Measurements from ENCODE around the gene UBA1. TPM values are rescaled to one million over a fixed set of nuclear protein-coding genes. Genes with fewer than 3 reads are reported as not detected.

The UBA1 gene
- total RNA-seq, 1 donor from 2014 or later = 170 TPM

- no peak overlapping the region for H3K4me3 ChIP-seq (ENCODE audit: low read depth, low read length)
- DNase-seq (ENCODE audit: low read depth) = no peak
- no peaks in the 10 kb centered on the region for H3K36me3 ChIP-seq (ENCODE audit: control insufficient read depth, insufficient read depth, low read length)
- TF ChIP-seq, protein P1, sequence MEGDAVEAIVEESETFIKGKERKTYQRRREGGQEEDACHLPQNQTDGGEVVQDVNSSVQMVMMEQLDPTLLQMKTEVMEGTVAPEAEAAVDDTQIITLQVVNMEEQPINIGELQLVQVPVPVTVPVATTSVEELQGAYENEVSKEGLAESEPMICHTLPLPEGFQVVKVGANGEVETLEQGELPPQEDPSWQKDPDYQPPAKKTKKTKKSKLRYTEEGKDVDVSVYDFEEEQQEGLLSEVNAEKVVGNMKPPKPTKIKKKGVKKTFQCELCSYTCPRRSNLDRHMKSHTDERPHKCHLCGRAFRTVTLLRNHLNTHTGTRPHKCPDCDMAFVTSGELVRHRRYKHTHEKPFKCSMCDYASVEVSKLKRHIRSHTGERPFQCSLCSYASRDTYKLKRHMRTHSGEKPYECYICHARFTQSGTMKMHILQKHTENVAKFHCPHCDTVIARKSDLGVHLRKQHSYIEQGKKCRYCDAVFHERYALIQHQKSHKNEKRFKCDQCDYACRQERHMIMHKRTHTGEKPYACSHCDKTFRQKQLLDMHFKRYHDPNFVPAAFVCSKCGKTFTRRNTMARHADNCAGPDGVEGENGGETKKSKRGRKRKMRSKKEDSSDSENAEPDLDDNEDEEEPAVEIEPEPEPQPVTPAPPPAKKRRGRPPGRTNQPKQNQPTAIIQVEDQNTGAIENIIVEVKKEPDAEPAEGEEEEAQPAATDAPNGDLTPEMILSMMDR (IDR thresholded peaks at IDR 0.05; ENCODE audit: insufficient read depth, low read length, poor library complexity, severe bottlenecking) = peak; percentile 2
- no peaks in the 10 kb centered on the region for H3K27me3 ChIP-seq (ENCODE audit: control insufficient read depth, insufficient read depth, low read length)
Observed at GRCh38 chrX:47158131-47158530, 35.5 kb upstream of the UBA1 start.

DNA sequence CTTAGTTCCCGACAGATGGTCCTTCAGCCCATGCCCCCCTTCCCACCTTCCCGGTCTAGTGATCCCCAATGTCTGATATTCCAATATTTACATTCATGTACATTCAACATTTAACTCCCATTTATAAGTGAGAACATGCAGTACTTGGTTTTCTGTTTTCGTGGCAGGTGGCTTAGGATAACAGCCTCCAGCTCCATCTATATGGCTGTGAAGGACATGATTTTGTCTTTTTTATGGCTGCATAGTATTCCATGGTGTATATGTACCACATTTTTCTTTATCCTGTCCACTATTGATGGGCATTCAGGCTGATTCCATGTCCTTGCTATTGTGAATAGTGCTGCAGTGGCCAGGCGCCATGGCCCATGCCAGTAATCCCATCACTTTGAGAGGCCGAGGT lies 34.8 kb upstream of the UBA1 start:
- no peak for DNase-seq (ENCODE audit: low read depth)
- TF ChIP-seq, protein P1 (IDR thresholded peaks at IDR 0.05; ENCODE audit: insufficient read depth, low read length, poor library complexity, severe bottlenecking) = no peak
- H3K27me3 ChIP-seq (ENCODE audit: control insufficient read depth, insufficient read depth, low read length) = no peaks in the 10 kb centered on the region
- H3K36me3 ChIP-seq (ENCODE audit: control insufficient read depth, insufficient read depth, low read length) = no peaks in the 10 kb centered on the region
- no peak overlapping the region for H3K4me3 ChIP-seq (ENCODE audit: low read depth, low read length)

DNA sequence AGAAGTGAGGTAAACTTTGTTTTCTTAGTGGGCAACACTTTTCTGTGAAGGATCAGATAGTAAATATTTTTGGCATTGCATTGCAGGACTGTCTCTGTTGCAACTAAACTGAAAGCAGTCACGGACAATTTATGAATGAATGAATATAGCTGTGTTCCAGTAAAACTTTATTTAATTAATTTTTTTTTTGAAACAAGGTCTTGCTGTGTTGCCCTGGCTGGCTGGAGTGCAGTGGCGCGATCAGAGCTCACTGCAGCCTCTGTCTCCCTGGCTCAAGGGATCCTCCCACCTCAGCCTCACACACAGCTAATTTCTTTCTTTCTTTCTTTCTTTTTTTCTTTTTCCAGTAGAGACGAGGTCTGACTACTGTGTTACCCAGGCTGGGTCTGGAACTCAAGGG lies 32.8 kb upstream of the UBA1 start:
- Histone ChIP-seq H3K27me3 (ENCODE audit: control insufficient read depth, insufficient read depth, low read length) (no peaks in the 10 kb centered on the region), H3K36me3 (ENCODE audit: control insufficient read depth, insufficient read depth, low read length) (no peaks in the 10 kb centered on the region), H3K4me3 (ENCODE audit: low read depth, low read length) (no peak overlapping the region)
- no peak for DNase-seq (ENCODE audit: low read depth)
- TF ChIP-seq, protein P1 (IDR thresholded peaks at IDR 0.05; ENCODE audit: insufficient read depth, low read length, poor library complexity, severe bottlenecking) = no peak

DNA sequence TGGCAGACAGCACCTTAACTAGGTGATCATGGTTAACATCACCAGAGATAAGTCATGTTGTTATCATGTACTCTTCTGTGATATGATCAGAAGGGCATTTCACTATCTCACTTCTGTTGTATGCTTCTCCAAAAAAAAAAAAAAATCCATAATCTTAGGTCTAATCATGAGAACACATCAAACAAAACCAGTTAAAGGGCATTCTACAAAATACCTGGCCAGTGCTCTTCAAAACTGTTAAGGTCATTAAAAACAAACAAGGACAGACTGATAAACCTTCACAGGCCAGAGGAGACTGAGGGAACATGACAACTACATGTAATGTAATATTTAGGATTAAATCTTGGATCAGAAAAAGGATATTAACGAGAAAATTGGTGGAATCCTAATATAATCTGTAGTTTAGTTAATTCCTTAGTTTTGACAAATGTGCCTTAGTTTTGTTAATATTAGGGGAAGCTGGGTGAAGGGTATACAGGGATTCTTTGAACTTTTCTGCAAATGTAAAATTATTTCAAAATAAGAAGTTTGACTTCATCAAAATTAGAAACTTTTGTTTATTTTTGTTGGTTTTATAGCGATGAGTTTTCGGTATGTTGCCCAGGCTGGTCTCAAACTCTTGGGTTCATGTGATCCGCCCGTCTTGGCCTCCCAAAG lies 30.6 kb upstream of the UBA1 start:
- Histone ChIP-seq H3K4me3 (ENCODE audit: low read depth, low read length) (no peak overlapping the region), H3K36me3 (ENCODE audit: control insufficient read depth, insufficient read depth, low read length) (no peaks in the 10 kb centered on the region), H3K27me3 (ENCODE audit: control insufficient read depth, insufficient read depth, low read length) (no peaks in the 10 kb centered on the region)
- TF ChIP-seq, protein P1 (IDR thresholded peaks at IDR 0.05; ENCODE audit: insufficient read depth, low read length, poor library complexity, severe bottlenecking) = no peak
- no peak for DNase-seq (ENCODE audit: low read depth)

- no peak for DNase-seq (ENCODE audit: low read depth)
- H3K4me3 ChIP-seq (ENCODE audit: low read depth, low read length) = no peak overlapping the region
- TF ChIP-seq, protein P1 (IDR thresholded peaks at IDR 0.05; ENCODE audit: insufficient read depth, low read length, poor library complexity, severe bottlenecking) = no peak
- no peaks in the 10 kb centered on the region for H3K36me3 ChIP-seq (ENCODE audit: control insufficient read depth, insufficient read depth, low read length)
- H3K27me3 ChIP-seq (ENCODE audit: control insufficient read depth, insufficient read depth, low read length) = no peaks in the 10 kb centered on the region
Observed at GRCh38 chrX:47164420-47164819, 29.2 kb upstream of the UBA1 start.

DNA sequence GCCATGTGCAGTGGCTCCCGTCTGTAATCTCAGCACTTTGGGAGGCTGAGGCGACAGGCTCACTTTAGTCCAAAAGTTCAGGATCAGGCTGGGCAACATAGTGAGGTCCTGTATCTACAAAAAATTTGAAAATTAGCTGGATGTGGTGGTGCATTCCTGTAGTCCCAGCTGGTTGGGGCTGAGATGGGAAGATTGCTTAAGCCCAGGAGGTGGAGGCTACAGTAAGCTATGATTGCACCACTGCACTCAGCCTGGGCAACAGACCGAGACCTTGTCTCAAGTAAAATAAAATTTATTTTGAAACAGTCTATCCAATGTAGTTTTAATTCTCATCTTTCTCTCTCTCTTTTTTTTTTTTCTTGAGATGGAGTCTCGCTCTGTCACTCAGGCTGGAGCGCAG lies 27.5 kb upstream of the UBA1 start:
- Histone ChIP-seq H3K36me3 (ENCODE audit: control insufficient read depth, insufficient read depth, low read length) (no peaks in the 10 kb centered on the region), H3K27me3 (ENCODE audit: control insufficient read depth, insufficient read depth, low read length) (no peaks in the 10 kb centered on the region), H3K4me3 (ENCODE audit: low read depth, low read length) (no peak overlapping the region)
- TF ChIP-seq, protein P1 (IDR thresholded peaks at IDR 0.05; ENCODE audit: insufficient read depth, low read length, poor library complexity, severe bottlenecking) = no peak
- no peak for DNase-seq (ENCODE audit: low read depth)
